NCI-H2081 (cell line): Measurements from ENCODE around the gene MBD6.

Source experiments
- DNase-seq, 2 experiments: peaks; one replicate each; lab custom pipeline; 2025; lab: John Stamatoyannopoulos, UW

Gene MBD6, protein sequence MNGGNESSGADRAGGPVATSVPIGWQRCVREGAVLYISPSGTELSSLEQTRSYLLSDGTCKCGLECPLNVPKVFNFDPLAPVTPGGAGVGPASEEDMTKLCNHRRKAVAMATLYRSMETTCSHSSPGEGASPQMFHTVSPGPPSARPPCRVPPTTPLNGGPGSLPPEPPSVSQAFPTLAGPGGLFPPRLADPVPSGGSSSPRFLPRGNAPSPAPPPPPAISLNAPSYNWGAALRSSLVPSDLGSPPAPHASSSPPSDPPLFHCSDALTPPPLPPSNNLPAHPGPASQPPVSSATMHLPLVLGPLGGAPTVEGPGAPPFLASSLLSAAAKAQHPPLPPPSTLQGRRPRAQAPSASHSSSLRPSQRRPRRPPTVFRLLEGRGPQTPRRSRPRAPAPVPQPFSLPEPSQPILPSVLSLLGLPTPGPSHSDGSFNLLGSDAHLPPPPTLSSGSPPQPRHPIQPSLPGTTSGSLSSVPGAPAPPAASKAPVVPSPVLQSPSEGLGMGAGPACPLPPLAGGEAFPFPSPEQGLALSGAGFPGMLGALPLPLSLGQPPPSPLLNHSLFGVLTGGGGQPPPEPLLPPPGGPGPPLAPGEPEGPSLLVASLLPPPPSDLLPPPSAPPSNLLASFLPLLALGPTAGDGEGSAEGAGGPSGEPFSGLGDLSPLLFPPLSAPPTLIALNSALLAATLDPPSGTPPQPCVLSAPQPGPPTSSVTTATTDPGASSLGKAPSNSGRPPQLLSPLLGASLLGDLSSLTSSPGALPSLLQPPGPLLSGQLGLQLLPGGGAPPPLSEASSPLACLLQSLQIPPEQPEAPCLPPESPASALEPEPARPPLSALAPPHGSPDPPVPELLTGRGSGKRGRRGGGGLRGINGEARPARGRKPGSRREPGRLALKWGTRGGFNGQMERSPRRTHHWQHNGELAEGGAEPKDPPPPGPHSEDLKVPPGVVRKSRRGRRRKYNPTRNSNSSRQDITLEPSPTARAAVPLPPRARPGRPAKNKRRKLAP

DNA sequence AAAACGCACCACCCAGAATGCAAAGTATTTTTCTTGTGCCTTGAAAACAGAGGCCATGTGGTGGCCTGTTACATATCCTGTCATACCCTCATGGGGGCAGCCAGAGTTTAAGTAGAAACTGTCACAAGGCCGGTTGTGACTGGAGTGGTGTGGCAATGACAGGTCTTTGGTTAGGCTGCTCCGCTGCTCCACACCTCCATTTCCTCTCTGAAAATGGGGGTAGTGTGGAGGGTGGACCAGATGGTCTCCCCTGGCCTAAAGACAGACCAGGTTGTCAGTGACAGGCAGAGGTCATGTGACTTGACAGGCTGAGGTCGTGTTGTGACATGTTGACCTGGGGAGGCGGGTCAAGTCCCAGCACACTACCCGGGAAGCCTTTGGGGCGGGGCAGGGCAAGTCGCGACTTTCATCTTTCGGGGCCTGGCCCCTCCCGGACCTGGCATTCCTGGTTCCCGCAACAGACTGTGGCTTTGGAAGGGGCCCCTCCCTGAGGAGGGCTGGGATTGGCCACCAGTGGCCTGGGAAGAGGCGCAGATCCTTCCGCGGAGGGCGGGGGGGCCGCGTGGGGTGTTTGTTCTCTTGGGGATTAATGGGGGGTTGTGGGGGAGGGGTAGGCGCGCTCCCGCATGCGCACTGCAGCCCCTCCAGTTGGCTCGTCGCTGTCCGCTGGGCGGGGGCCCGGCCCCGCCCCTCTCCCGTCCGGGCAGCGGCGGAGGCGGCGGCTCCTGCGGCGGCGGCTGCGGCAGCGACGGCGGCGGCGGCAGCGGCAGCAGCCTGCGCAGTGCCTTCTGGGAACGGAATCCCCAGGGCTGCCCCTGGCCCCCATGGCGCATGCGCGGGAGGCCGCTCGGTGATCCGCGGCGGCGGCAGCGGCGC is at the start of gene MBD6:
MBD6 (plus strand) TSS at position 814 of the 876 bp plus-strand sequence. CDS start 1,480 bp downstream, outside the sequence.
- peak; percentile 94 to 95 for DNase-seq

DNA sequence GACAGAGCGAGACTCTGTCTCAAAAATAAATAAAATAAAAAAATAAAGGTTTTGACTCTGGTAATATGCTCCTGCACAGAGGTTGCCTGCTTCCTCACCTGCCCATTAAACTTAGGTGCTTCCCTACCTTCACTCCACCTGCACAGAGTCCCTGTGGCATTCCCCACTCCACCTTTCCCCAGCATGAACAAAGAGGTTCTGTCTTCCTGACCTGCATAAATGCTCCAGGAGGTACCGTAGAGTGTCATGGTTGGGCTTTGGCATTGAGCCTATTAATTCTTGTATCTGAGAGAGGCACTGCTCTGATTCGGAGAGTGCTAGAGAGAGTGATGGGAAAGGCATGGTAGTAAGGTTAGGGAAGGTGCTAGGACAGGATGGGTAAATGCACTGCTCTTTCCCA is 49.2 kb upstream of the MBD6 start:
- DNase-seq = no peak

DNA sequence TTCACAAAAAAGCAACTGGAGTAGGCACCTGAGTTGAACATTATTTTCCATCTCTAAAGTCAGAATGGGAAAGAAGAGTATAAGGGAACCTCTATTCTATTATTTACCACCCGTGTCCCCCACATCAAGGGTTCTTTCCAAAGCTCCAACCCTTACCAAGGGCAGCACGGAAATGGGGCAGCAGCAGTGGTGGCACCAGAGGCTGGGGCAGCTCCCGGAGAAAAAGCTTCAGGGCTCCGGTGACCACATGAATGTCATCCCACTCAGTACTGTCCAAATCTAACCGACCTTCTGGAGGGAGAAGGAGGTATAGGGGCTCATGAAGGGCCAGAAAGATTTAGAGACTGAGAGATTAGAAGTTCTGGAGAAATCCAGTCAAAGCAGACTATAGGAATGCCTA is 48.7 kb upstream of the MBD6 start:
- DNase-seq = no peak

DNA sequence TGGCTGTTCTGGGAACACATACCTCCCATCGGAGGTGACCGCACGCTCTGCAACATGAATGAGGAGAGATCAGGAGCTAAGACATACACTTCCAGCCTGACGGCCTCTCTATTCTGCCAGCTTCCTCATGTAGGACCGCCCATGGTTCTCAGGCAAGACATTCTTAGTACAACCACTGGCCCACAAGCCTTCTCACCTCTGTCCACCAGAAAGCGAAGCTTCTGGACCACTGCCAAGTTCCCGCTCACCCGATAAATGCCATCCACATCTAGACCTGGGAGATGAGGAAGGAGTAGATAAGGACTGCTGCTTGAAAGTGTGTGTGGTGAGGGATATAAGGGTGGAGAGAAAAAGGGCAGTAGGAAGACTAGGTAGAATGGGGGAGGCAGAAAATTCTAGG is 48.2 kb upstream of the MBD6 start:
- DNase-seq = no peak

DNA sequence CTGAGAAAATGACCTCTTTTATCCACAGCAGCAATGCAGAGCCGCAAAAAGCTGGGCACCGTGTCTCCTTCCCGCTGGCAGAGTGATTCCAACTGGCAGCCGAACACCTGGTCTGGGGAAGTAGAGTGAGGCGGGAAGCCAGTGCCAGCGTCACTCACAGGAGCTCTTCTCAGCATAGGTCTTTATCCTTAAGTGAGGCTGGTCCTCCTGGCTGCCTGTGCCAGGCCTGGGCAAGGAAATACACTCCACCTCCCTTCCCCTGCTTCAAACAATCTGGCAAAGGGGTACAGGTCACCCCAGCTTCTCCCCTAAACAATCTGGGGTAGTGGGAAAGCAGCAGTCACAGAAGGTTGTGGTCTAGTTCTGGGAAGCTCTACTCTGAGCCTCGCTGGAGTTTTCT is 47.8 kb upstream of the MBD6 start:
- DNase-seq = no peak

DNA sequence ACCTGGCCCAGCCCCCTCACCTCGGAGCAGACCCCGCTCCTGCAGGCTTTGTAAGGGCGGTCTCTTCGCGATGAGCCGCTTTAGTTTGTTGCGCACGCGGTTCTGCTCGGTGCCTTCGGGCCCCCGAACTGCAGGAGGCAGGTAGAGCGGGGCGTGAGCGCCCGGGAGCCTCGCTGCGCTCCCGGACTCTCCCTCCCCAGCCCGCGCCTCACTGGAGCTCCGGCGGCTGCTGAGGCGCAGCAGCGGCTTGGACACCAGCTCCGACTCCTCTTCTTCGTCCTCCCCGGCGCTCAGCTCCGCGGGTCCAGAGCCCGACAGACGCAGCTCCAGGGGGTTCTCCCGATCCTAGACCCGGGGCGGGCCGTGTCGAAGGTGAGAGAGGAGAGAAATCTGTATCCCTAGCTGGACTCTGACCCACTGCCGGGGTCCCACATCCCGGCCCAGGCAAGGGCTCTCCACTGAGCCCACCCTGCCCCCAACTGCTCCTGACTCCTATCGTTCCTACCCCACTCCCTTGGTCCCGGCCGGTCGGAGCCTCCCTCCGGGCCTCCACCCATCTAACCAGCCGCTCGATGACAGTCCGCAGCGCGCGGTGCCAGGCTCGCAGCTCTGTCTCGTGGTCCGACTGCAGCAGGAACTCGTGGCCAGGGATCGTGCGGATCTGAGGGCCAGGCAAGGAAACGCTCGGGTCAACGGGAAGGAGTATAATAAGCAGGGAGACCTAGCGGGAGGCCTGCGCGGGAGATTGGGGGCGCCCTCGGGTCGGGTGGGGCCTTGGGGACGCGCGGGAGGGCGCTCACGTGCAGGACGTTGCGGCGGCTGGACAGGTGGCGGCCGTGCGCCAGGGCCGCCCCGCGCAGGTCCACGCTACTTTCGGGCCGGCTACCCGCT is 47.1 kb upstream of the MBD6 start:
- DNase-seq = no peak

DNA sequence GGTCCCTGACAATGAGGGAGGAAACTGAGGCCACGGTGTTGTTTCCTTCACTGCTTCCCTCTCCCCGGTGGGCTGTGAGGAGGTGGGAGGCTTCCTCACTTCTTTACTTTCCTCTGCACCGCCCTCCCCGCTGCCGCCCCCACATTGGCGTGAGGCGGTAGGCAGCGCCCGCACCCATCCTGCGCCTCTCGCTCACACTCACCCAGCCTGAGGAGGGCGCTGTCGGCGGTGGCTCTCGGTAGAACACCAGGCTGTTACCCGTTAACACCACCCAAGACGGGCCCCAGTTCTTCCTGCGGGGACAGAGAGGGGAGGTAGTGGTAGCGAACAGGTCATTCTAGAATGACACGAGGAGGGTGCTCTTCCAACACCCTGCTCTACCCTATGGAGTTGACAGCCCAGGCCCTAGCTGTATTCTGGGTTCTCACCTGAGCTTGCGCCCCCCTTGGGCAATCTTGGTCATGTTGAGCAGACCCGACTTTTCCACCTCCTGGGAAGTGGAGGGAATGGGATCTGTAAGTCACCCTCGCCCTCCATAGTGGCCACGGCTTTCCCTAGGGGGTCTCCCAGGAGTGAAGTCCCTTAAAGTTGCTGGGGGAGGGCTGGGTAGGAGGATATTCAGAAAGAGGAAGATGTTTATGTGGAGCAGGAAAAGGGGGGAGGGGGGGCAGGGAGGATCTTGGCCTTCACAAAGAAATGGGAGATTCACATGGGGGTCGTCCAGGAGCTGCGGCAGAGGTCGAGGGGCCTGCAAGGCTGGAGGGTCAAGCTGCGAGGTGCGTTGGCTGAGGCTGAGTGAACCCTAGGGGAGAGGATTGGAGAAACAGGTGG is 46.2 kb upstream of the MBD6 start:
- no peak for DNase-seq

DNA sequence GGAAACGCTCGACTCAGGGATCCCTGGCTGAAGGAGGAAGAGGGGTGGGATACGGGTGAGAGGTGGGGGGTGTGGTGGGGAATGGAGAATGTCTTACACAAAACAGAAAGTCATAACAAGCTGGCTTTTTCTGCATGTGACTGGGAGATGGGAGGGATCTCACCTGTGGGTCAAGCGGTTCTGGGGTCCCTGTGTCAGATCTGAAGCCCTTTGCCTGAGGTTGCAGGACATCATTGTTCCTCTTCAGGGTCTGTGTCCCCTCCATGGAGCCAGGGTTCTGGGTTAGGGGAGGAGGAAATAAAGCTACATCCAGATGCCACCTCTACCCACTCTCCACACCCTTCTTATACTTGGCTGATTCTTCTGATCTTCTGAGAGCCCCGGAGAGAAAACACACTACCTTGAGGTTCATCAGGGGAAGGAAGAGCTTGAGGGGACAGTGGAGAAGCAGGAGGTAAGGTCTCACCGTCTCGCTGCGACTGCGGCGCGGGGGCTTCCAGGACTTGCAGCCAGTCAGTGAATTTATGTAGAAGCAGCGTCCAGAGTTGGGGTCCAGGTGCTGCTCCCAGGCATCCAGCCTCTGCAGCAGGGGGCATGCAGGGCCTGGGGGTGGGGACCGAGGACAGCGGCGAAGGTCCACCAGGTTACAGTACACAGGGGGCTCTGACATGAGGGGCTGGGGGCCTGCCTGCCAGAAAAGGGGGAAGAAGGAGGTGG is 45.5 kb upstream of the MBD6 start:
- DNase-seq = no peak

DNA sequence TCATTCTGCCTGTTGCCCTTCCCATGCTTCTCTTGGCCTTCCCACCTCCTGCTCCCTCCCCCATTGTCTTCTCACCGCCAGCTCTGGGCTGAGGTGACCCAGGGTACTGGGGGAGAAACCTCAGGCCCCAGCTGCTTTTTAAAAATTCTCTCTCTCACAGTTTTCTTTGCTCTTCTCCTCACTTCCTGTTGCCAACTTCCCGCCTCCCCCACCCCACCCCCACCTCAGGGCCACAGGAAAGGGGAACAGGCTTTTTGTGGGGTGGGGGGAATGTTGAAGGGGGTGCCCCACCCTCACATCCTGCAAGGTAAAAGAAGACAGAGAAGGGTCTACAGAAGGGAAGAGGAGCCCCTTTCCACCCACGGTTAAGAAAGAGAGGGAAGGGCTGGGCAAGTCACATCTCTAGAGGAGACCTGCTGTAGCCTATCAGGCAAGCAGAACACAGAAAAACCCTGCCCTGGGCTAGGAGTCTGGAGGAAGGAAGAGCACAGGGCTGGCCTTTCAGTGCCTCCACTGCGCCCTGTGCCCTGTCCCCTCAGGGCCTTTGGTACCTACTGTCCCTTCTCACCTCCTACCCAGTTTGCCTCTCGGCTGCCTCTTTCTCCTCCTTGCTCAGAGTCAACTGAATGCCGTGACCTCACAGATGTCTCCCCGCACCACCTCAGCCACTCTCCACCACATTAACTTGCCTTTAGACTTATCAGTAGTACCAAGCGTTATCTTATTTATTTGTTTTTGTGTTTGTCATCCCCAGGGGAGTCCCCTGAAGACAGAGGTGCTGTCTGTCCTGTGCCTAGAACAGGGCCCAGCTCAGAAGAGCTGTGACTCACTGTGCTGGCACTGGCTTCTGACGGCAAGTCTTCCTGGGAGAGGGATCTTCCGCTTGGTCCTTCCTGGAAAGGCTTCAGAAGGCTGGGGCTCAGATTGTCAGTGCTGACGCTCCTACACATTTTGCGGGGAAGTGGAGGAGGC is 44.6 kb upstream of the MBD6 start:
- no peak for DNase-seq

DNA sequence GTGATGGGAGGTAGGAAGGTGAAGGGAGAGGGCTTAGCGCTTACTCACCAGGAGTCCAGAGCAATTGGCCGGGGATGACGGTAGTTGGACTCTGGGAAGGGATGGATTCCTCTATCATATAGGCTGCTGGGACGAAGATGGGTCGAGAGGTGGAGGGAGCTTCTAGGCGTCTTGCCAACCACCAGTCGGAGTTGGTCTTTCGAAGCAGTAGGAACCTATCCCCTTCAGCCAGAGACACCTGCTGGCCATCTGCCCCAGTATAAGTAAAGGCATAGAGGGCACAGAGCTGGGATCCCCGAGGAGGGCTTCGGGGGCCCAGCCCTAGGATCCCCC is 43.6 kb upstream of the MBD6 start:
- DNase-seq = no peak

DNA sequence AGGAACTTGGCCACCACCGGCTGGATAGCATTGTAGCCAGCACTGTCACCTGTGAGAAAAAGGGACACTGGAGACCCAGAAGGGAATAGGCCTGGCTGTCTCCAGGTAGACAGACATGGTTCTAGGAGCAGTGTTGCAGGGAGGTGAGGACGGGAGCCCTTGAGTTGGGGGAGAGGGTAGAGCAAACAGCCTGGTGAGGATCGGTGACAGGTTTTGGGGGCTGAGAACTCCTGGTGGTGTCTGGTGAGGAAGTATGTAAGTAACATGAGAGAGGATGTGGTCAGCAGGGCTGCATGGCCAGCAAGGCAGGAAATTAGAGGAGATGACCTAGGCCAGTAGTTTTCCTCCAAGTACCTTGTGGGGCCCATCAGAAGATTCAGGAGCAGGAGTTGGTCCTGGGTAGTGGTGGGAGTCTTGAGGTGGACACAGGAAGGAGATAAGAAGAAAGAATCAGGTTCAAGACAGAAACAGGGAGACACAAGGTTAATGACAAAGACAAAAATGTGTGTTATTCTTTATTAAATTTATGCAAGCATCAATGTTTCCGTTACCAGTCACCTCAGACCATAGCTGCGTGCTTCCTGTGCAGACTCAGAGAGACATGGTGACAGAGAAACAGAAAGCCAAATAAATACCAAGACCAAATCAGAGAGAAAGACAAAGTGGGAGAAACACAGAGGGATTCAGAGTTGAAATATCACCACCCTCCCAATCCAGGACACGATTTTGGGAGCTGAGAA is 43.1 kb upstream of the MBD6 start, which contains the start of gene ARHGAP9:
ARHGAP9 (minus strand) TSS at position 491 of the 740 bp plus-strand sequence; CDS start at position 31, 460 bp downstream.
- no peak for DNase-seq

DNA sequence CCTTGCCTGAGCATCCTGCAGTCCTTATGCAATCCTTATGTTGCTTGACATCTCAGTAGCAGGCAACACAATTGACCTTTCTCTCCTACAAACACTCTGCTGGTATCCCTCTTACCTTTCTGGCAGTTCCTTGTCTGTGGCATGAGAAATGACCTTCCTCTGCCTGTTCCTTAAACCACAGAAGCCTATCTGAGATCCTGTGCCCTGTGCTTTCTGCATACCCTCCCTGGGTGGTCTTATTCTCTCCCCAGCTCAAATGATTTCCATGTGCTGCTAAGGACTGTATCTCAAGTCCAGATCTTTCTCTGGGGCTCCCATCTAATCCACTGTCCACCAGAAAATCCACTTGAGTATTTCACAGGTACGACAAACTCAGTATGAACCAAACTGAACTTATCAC is 41.0 kb upstream of the MBD6 start:
- DNase-seq = no peak

DNA sequence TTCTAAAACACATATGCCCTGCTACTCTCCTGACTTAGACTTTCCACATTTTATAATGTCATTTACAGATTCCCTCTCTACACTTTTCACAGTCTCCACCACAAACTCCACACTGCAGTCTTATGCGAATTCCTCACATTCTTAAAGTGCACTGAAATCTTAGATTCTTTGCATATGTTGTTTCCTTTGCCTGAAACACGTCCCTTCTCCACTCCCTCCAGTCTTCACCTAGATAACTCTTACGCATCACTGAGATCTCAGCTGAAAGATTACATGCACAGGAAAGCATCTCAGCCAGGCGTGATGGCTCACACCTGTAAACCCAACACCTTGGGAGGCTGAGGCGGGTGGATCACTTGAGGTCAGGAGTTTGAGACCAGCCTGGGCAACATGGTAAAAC is 39.2 kb upstream of the MBD6 start:
- no peak for DNase-seq

DNA sequence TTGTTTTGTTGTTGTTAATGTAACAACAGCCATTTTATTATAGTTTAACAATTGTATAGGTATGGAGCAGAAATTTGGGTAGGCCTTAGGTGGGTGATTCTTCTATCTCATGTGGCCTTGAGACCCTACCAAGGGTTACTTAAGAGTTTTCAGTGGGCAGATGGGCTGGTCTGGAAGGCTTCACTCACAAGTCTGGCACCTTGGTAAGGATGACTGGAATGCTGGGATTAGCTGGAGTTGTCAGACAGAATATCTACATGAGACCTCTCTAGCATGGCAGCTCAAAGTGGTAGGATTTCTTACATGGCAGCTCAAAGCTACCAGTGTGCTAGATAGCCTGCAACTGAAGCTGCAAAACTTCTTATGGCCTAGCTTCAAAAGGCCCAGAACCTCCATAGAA is 36.9 kb upstream of the MBD6 start:
- no peak for DNase-seq

DNA sequence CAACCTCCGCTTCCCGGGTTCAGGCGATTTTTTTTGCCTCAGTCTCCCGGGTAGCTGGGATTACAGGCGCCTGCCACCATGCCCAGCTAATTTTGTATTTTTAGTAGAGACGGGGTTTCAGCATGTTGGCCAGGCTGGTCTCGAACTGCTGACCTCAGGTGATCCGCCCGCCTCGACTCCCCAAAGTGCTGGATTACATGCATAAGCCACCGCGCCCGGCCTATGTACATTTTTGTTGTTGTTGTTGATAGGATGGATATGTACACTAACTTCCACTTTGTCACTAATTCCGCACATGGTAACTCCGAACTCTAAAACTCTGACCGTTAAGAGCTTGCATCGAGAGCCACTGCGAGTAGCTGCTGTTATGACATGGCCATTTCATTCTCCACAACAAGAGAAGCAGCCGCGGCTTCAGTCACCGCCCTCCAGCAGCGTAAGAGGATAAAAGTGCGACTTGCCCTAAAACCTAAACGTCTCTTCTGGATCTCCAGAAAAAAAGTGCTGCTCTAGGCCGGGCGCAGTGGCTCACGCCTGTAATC is 35.5 kb upstream of the MBD6 start:
- no peak for DNase-seq

DNA sequence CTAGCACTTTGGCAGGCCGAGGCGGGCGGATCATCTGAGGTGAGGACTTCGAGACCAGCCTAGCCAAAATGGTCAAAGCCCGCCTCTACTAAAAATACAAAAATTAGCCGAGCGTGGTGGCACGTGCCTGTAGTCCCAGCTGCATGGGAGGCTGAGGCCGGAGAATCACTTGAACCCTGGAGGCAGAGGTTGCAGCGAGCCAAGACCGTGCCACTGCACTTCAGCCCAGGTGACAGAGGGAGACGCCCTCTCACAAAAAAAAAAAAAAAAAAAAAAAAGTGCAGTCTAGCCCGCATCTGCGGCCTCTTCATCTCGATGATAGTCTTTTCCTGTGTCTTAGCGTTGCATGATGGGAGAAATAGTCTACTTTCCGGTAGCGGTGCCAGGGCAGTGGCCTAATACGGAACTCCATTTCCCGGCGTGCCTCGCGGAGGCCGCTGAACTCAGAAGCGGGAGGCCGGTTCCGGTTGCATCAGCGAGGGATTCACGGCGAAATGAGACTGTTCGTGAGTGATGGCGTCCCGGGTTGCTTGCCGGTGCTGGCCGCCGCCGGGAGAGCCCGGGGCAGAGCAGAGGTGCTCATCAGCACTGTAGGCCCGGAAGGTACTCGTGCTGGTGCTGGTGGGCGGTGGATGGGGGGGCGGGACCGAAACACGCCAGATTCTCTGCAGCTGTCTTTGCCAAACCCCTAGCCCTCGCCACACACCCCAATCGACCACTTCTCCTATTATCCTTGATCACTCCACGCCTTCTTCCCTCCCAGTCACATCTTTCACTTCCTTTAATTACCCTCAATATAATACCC is 34.8 kb upstream of the MBD6 start, which contains the start of gene MARS1:
MARS1 (plus strand) TSS at position 472 of the 805 bp plus-strand sequence; CDS start at position 495, 23 bp downstream.
- DNase-seq = peak; percentile 95 to 98
